Measurements from ENCODE around the gene TWIST1. TPM values are rescaled to one million over a fixed set of nuclear protein-coding genes. Genes with fewer than 3 reads are reported as not detected.

The TWIST1 gene
- total RNA-seq, 2 experiments from 2014 or later, result not detected

DNA sequence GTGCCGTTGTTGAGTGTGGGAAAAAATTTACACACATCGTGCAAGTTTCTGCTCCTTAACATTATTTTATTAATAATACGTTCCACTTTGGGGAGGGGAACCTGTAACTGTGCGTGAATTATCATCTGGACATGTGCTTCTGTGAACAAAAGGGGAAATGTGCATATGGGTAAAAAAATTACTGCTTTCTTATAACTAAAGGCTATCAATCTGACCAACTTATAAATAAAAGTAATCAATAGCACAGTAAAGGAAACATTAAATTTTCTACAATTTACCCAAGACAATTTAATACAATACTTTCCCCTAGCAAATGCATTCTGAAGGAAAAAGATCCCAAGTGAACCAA lies 4.5 kb downstream of the TWIST1 start:
- Histone ChIP-seq H3K27me3 (ENCODE audit: control insufficient read depth in 1 of 2, insufficient read depth in 2 of 2, low read length in 2 of 2) (peaks cover 60 to 90% of the 10 kb centered on the region in 2 experiments), H3K36me3 (ENCODE audit: insufficient read depth, low read length) (no peaks in the 10 kb centered on the region), H3K27ac (ENCODE audit: low read depth in 1 of 2, low read length in 2 of 2) (no peak overlapping the region), H3K9me3 (ENCODE audit: control insufficient read depth in 1 of 2, insufficient read depth in 1 of 2, low read length in 2 of 2) (peaks cover 6 to 23% of the 10 kb centered on the region in 2 experiments), H3K4me3 (ENCODE audit: low read length) (no peak overlapping the region), H3K4me1 (ENCODE audit: insufficient read depth, low read length) (peaks cover 9% of the 10 kb centered on the region)
- intact Hi-C loops (cut with DNase I, micrococcal nuclease), result no loop called here
- CTCF ChIA-PET, result no interaction called here
- no peak for DNase-seq
- Mint-ChIP-seq H3K4me3 (no peak overlapping the region), H3K4me1 (ENCODE audit: low read depth) (no peaks in the 10 kb centered on the region), H3K27ac (no peak overlapping the region), H3K27me3 (peaks cover 76% of the 10 kb centered on the region), H3K36me3 (ENCODE audit: low read depth) (no peaks in the 10 kb centered on the region), H3K9me3 (no peaks in the 10 kb centered on the region)
- no peak for ATAC-seq (ENCODE audit: poor library complexity)
- TF ChIP-seq, protein P1, sequence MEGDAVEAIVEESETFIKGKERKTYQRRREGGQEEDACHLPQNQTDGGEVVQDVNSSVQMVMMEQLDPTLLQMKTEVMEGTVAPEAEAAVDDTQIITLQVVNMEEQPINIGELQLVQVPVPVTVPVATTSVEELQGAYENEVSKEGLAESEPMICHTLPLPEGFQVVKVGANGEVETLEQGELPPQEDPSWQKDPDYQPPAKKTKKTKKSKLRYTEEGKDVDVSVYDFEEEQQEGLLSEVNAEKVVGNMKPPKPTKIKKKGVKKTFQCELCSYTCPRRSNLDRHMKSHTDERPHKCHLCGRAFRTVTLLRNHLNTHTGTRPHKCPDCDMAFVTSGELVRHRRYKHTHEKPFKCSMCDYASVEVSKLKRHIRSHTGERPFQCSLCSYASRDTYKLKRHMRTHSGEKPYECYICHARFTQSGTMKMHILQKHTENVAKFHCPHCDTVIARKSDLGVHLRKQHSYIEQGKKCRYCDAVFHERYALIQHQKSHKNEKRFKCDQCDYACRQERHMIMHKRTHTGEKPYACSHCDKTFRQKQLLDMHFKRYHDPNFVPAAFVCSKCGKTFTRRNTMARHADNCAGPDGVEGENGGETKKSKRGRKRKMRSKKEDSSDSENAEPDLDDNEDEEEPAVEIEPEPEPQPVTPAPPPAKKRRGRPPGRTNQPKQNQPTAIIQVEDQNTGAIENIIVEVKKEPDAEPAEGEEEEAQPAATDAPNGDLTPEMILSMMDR (IDR thresholded peaks at IDR 0.05), result no peak
- POLR2A ChIA-PET, result no interaction called here

DNA sequence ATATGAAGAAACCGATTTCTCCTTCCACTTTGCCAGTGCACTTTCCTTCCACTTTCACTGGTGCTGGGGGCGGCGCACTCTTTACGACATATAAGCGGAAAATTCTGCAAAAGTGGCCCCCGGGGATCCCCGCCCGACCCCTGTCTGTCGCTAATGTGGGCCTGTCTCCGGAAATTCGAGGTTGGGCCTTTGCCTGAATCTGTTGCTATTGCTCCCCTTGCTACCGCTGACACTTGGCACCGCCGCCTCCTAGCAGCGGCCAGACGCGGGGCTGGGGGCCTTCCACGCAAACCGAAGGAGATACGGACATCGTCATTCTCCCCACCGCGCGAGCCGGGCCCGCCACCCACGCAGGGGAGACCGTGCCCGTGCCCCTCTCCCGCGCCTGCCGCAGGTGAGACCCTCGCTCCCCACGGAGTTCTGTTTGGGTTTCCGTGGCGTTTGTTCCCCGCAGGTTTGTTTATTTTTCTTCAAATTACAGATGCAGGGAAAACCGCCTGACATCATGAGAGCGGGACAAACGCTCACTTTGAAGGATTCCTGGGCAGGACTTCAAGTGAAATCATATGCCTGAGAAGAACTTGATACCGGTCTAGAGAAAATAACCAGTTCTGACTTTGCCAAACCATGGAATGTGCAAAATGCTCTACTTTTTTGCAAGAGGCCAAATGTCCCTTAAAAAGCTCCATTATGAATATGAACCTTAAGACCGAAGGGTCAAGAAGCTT lies 5.0 kb downstream of the TWIST1 start:
- intact Hi-C loops (cut with DNase I, micrococcal nuclease), result no loop called here
- TF ChIP-seq, protein P1 (IDR thresholded peaks at IDR 0.05), result no peak
- Mint-ChIP-seq H3K27me3 (peaks cover 82% of the 10 kb centered on the region), H3K27ac (no peak overlapping the region), H3K4me1 (ENCODE audit: low read depth) (no peaks in the 10 kb centered on the region), H3K9me3 (no peaks in the 10 kb centered on the region), H3K36me3 (ENCODE audit: low read depth) (no peaks in the 10 kb centered on the region), H3K4me3 (no peak overlapping the region)
- ATAC-seq (ENCODE audit: poor library complexity), result no peak
- H3K27ac ChIP-seq (ENCODE audit: low read depth in 1 of 2, low read length in 2 of 2), result no peak overlapping the region
- H3K4me3 ChIP-seq (ENCODE audit: low read length), result no peak overlapping the region
- DNase-seq, result no peak
- H3K27me3 ChIP-seq (ENCODE audit: control insufficient read depth in 1 of 2, insufficient read depth in 2 of 2, low read length in 2 of 2), result peaks cover 63 to 91% of the 10 kb centered on the region in 2 experiments
- H3K9me3 ChIP-seq (ENCODE audit: control insufficient read depth in 1 of 2, insufficient read depth in 1 of 2, low read length in 2 of 2), result peaks cover 6 to 23% of the 10 kb centered on the region in 2 experiments
- H3K4me1 ChIP-seq (ENCODE audit: insufficient read depth, low read length), result peaks cover 6% of the 10 kb centered on the region
- ChIA-PET POLR2A (no interaction called here), CTCF (no interaction called here)
- no peaks in the 10 kb centered on the region for H3K36me3 ChIP-seq (ENCODE audit: insufficient read depth, low read length)

DNA sequence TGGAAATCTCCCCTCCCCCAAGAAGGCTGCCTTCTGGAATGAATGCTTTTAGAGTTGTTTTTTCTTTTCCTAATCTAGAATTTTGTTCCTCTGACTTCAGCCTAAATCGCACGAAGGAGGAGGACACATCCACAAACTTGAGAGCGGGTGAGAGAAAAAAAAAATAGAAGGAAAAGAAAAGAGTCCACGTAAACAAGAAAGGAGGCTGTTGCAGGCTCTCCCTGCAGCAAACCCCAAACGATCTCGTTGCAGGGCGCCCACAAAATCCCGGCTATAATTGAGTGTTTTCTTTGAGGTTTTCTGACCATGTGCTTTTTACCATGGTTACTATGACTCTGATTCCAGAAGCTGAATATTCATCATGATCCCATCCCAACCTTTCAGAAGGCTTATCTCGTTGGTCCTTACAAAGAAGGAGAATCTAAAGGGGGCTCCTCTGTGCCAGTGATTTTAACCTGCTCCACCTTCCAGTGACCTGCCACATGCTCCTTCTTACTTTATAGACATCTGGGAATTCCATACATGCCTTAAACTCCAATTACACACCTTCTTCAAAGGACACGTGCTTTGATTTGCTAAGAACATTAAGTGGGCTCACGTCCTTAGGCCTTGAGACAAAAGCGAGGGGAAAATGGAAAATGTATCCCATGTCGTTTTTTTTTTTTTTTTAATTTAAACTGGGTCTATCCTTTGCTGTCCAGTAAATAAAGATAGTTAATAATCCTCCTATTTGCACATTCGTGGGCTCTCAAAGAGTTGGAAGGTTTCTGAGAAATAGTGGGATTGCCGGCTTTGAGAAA lies 5.8 kb downstream of the TWIST1 start:
- ChIA-PET POLR2A (no interaction called here), CTCF (no interaction called here)
- H3K9me3 ChIP-seq (ENCODE audit: control insufficient read depth in 1 of 2, insufficient read depth in 1 of 2, low read length in 2 of 2), result peaks cover 6 to 27% of the 10 kb centered on the region in 2 experiments
- no peaks in the 10 kb centered on the region for H3K36me3 Mint-ChIP-seq (ENCODE audit: low read depth)
- no peak overlapping the region for H3K4me3 ChIP-seq (ENCODE audit: low read length)
- H3K27me3 ChIP-seq (ENCODE audit: control insufficient read depth in 1 of 2, insufficient read depth in 2 of 2, low read length in 2 of 2), result peaks cover 70 to 97% of the 10 kb centered on the region in 2 experiments
- ATAC-seq (ENCODE audit: poor library complexity) (no peak), DNase-seq (no peak)
- H3K4me3 Mint-ChIP-seq, result no peak overlapping the region
- H3K27me3 Mint-ChIP-seq, result peaks cover 89% of the 10 kb centered on the region
- no peaks in the 10 kb centered on the region for H3K36me3 ChIP-seq (ENCODE audit: insufficient read depth, low read length)
- H3K9me3 Mint-ChIP-seq, result no peaks in the 10 kb centered on the region
- H3K27ac Mint-ChIP-seq, result no peak overlapping the region
- H3K27ac ChIP-seq (ENCODE audit: low read depth in 1 of 2, low read length in 2 of 2), result no peak overlapping the region
- H3K4me1 Mint-ChIP-seq (ENCODE audit: low read depth), result no peaks in the 10 kb centered on the region
- intact Hi-C loops (cut with DNase I, micrococcal nuclease), result no loop called here
- H3K4me1 ChIP-seq (ENCODE audit: insufficient read depth, low read length), result peaks cover 9% of the 10 kb centered on the region
- TF ChIP-seq, protein P1 (IDR thresholded peaks at IDR 0.05), result no peak
